Vagina (tissue), 2 donors: ENCODE results near the gene TERT. TPM values are rescaled to one million over a fixed set of nuclear protein-coding genes. Genes with fewer than 3 reads are reported as not detected.

ENCODE experiments used
- DNase-seq, 2 donors: peaks; one replicate each; pipeline ENCODE4 v3.0.0-alpha.2; 2017; ENCODE audit errors: extremely low spot score in 2 of 2
- H3K27ac ChIP-seq: fragments of 200-600 bp; sonication (generic); one replicate; pipeline ENCODE4 v1.5.1; 2019
- H3K27me3 ChIP-seq: fragments of 200-600 bp; sonication (generic); one replicate; pipeline ENCODE4 v1.5.1; 2019
- H3K36me3 ChIP-seq, 2 donors: fragments of 200-600 bp; sonication (generic); one replicate each; pipeline ENCODE4 v1.5.1; 2017 to 2019
- H3K4me1 ChIP-seq: fragments of 200-600 bp; sonication (generic); one replicate; pipeline ENCODE4 v1.5.1; 2019
- H3K4me3 ChIP-seq, 2 donors: fragments of 200-600 bp; sonication (generic); 1 replicate in 1 of 2; 2 replicates in 1 of 2; pipeline ENCODE4 v1.5.1; 2016 to 2019
- H3K9me3 ChIP-seq: fragments of 200-600 bp; sonication (generic); one replicate; pipeline ENCODE4 v1.5.1; 2019
- POLR2A ChIP-seq, 2 donors: fragments of 450-650 bp; IDR thresholded peaks; one replicate each; pipeline ENCODE4 v1.6.1; 2017; ENCODE audit warnings: antibody characterized with exemption in 2 of 2, mild to moderate bottlenecking in 2 of 2, moderate library complexity in 2 of 2
- POLR2AphosphoS5 ChIP-seq, 2 donors: sonication (generic); formaldehyde crosslinking; IDR thresholded peaks; one replicate each; pipeline ENCODE4 v1.9.0; 2017; ENCODE audit warnings: antibody characterized with exemption in 2 of 2, mild to moderate bottlenecking in 2 of 2, low read depth in 1 of 2; ENCODE audit not compliant: insufficient read depth in 1 of 2
- intact Hi-C: fragments of 100-400 bp; cut with DNase I; formaldehyde crosslinking; loops from one replicate; pipeline ENCODE4 v1.15.1; 2023
- total RNA-seq: library from RNA; depleted of rRNA; stranded (reverse); fragments of >200 nt; gene quantifications from one replicate; pipeline ENCODE4 v1.2.3, GENCODE V29; 2016
- TF ChIP-seq, protein P1 (sequence below), 3 experiments: fragments of 450-650 bp in 2 of 3; fragments of 200-600 bp in 1 of 3; sonication (generic) in 1 of 3; IDR thresholded peaks; one replicate each; pipeline ENCODE4 v1.5.1; 2017 to 2019; ENCODE audit warnings: antibody characterized with exemption in 3 of 3, mild to moderate bottlenecking in 2 of 3, moderate library complexity in 2 of 3

The TERT gene
- total RNA-seq, 1 donor from 2014 or later = not detected

DNA sequence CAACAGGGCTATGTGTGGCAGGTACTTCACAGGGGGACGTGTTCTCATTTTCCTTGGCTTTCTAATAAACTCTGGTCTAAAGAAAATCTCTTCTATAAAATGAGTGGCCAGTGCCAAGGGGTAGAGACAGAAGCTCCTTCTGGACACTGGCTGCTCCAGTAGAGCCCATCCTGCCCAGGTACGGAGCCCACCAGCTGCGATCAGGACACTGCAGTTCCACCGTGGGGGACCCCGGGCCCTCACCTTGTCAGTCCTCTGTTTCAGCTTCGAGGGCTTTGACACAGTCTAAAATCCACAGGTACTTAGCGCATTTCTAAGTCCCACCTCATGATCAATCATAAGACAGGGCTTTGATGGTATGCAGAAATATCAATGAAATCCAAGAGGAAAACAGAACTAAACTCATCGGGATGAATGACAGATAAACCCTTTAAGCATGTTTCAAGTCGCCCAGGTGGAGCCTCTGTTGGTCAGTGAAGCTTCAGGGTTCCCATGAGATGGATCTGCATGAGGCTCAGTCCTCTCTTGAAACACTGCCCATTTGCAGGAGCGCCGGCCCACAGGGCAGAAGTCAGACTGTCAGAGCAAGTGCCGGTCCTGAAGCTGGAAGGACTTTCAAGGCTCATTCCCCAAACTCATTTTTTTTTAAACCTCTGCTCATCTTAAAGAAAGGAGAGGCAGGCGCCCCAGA is 20.3 kb upstream of the TERT start:
- Histone ChIP-seq H3K36me3 (peaks cover 0 to 25% of the 10 kb centered on the region in 2 donors), H3K27ac (no peak overlapping the region), H3K27me3 (no peaks in the 10 kb centered on the region), H3K4me3 (no peak overlapping the region), H3K4me1 (peaks cover 17% of the 10 kb centered on the region), H3K9me3 (no peaks in the 10 kb centered on the region)
- intact Hi-C loops = no loop called here
- TF ChIP-seq, protein P1, sequence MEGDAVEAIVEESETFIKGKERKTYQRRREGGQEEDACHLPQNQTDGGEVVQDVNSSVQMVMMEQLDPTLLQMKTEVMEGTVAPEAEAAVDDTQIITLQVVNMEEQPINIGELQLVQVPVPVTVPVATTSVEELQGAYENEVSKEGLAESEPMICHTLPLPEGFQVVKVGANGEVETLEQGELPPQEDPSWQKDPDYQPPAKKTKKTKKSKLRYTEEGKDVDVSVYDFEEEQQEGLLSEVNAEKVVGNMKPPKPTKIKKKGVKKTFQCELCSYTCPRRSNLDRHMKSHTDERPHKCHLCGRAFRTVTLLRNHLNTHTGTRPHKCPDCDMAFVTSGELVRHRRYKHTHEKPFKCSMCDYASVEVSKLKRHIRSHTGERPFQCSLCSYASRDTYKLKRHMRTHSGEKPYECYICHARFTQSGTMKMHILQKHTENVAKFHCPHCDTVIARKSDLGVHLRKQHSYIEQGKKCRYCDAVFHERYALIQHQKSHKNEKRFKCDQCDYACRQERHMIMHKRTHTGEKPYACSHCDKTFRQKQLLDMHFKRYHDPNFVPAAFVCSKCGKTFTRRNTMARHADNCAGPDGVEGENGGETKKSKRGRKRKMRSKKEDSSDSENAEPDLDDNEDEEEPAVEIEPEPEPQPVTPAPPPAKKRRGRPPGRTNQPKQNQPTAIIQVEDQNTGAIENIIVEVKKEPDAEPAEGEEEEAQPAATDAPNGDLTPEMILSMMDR (IDR thresholded peaks at IDR 0.05) = no peak
- TF ChIP-seq POLR2AphosphoS5 (IDR thresholded peaks at IDR 0.05; ENCODE audit: insufficient read depth in 1 of 2, low read depth in 1 of 2) (no peak), POLR2A (IDR thresholded peaks at IDR 0.05) (no peak)
- no peak for DNase-seq

- TF ChIP-seq, protein P1 (IDR thresholded peaks at IDR 0.05) = no peak
- no peak for TF ChIP-seq POLR2A (IDR thresholded peaks at IDR 0.05)
- intact Hi-C loops = no loop called here
- no peak for DNase-seq
These were observed 19.7 kb upstream of the TERT start for GRCh38 chr5:1314564-1314982.

DNA sequence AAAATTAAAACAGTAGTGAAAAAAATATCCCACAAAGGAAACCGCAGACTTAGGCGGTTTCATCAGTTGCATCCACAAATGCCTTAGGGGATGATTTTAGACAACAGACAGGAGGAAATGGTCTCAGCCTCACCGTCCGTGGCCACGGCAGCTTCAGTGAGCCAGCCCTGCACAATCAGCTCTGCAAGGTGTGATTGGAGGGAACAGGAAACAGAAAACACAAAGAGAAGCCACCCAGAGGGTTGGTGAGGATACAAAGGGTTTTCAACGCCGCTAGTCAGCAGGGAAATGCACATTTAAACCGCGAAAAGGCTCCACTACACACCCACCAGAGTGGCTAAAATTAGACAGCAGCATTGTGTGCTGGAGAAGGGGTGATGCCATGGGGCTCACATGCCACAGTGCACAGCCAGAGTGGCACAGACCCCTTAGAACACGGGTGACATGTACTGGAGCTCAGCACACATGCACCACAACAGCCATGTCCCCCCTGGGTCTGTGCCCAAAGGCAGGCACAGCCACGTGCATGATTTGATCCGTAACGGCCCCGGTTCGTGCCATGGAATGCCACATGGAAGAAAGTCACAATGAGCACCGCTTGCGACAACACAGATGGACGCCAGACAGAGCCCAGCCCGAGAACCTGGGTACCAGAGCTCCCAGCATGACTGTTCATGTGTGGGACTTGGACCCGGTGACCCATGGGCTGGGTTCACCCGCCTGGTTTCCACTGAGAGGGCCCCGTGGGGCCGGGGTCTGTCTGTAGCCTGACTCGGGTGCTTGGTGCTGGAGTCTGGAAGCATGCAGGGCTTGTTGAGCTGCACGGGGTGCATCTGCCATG is 18.3 kb upstream of the TERT start:
- Histone ChIP-seq H3K4me1 (peaks cover 17% of the 10 kb centered on the region), H3K4me3 (no peak overlapping the region), H3K36me3 (peaks cover 0 to 5% of the 10 kb centered on the region in 2 donors), H3K27ac (no peak overlapping the region), H3K9me3 (no peaks in the 10 kb centered on the region), H3K27me3 (no peaks in the 10 kb centered on the region)
- no peak for TF ChIP-seq POLR2A (IDR thresholded peaks at IDR 0.05)
- TF ChIP-seq POLR2AphosphoS5 (IDR thresholded peaks at IDR 0.05; ENCODE audit: insufficient read depth in 1 of 2, low read depth in 1 of 2) = no peak
- TF ChIP-seq, protein P1 (IDR thresholded peaks at IDR 0.05) = no peak
- intact Hi-C loops = no loop called here
- DNase-seq = no peak

More at GRCh38 chr5:1314564-1314982, 19.7 kb upstream of the TERT start:
- Histone ChIP-seq H3K27me3 (no peaks in the 10 kb centered on the region), H3K36me3 (peaks cover 0 to 19% of the 10 kb centered on the region in 2 donors), H3K27ac (no peak overlapping the region), H3K4me3 (no peak overlapping the region), H3K4me1 (peaks cover 17% of the 10 kb centered on the region), H3K9me3 (no peaks in the 10 kb centered on the region)

GRCh38 chr5:1312206-1312605 is 17.3 kb upstream of the TERT start:
- Histone ChIP-seq H3K36me3 (no peaks in the 10 kb centered on the region), H3K27me3 (no peaks in the 10 kb centered on the region), H3K9me3 (no peaks in the 10 kb centered on the region), H3K27ac (no peak overlapping the region), H3K4me3 (no peak overlapping the region), H3K4me1 (peaks cover 17% of the 10 kb centered on the region)
- intact Hi-C loops = no loop called here
- TF ChIP-seq, protein P1 (IDR thresholded peaks at IDR 0.05) = no peak
- no peak for TF ChIP-seq POLR2AphosphoS5 (IDR thresholded peaks at IDR 0.05; ENCODE audit: insufficient read depth in 1 of 2, low read depth in 1 of 2)
- no peak for TF ChIP-seq POLR2A (IDR thresholded peaks at IDR 0.05)
- peak in 1 of 2 donors; percentile 70 for DNase-seq
